Neural progenitor cell (in vitro differentiated cells): ENCODE results near the gene TSPOAP1. TPM values are rescaled to one million over a fixed set of nuclear protein-coding genes. Genes with fewer than 3 reads are reported as not detected.

ENCODE experiments used
- DNase-seq: peaks from one replicate; pipeline ENCODE4 v3.0.0-alpha.2; 2016; ENCODE audit warnings: low spot score
- H2AFZ ChIP-seq: fragments of 200-600 bp; sonication (generic); replicated peaks from 2 replicates; pipeline ENCODE4 v1.6.1; 2016; ENCODE audit warnings: antibody characterized with exemption
- H3F3A ChIP-seq: fragments of 200-600 bp; sonication (generic); 2 replicates; pipeline ENCODE4 v1.6.1; 2016; ENCODE audit warnings: antibody characterized with exemption, low read depth
- H3K27ac ChIP-seq: fragments of 200-600 bp; sonication (generic); 2 replicates; pipeline ENCODE4 v1.5.1; 2016; ENCODE audit warnings: mild to moderate bottlenecking
- H3K27me3 ChIP-seq: fragments of 200-600 bp; sonication (generic); 2 replicates; pipeline ENCODE4 v1.6.1; 2016; ENCODE audit warnings: mild to moderate bottlenecking, moderate library complexity
- H3K36me3 ChIP-seq: fragments of 200-600 bp; sonication (generic); 2 replicates; pipeline ENCODE4 v1.5.1; 2016
- H3K4me1 ChIP-seq: fragments of 200-600 bp; sonication (generic); 2 replicates; pipeline ENCODE4 v1.6.1; 2016; ENCODE audit warnings: mixed run types
- H3K4me2 ChIP-seq: fragments of 200-600 bp; sonication (generic); 2 replicates; pipeline ENCODE4 v1.6.1; 2016
- H3K4me3 ChIP-seq: fragments of 200-600 bp; sonication (generic); 2 replicates; pipeline ENCODE4 v1.5.1; 2016
- H3K79me2 ChIP-seq: fragments of 200-600 bp; sonication (generic); 2 replicates; pipeline ENCODE4 v1.6.1; 2016; ENCODE audit warnings: low read depth
- H3K9ac ChIP-seq: fragments of 200-600 bp; sonication (generic); 2 replicates; pipeline ENCODE4 v1.6.1; 2016
- H3K9me3 ChIP-seq: fragments of 200-600 bp; sonication (generic); 2 replicates; pipeline ENCODE4 v1.5.1; 2016; ENCODE audit warnings: low read depth
- H4K20me1 ChIP-seq: fragments of 200-600 bp; sonication (generic); 2 replicates; pipeline ENCODE4 v1.6.1; 2016; ENCODE audit warnings: low read depth
- H3K27ac Mint-ChIP-seq: 3 replicates; pipeline ENCODE4 v1.8.0; 2021; ENCODE audit warnings: mixed read lengths
- H3K27me3 Mint-ChIP-seq: 2 replicates; pipeline ENCODE4 v1.8.0; 2022; ENCODE audit warnings: low read depth, mild to moderate bottlenecking, inconsistent platforms, moderate library complexity, mixed read lengths; ENCODE audit not compliant: insufficient read depth
- H3K36me3 Mint-ChIP-seq: 3 replicates; pipeline ENCODE4 v1.8.0; 2021; ENCODE audit warnings: mixed read lengths
- H3K4me1 Mint-ChIP-seq: 3 replicates; pipeline ENCODE4 v1.8.0; 2021; ENCODE audit warnings: mixed read lengths
- H3K4me3 Mint-ChIP-seq: 3 replicates; pipeline ENCODE4 v1.8.0; 2021; ENCODE audit warnings: mild to moderate bottlenecking, moderate library complexity, mixed read lengths
- H3K9me3 Mint-ChIP-seq: 3 replicates; pipeline ENCODE4 v1.8.0; 2020; ENCODE audit warnings: mixed read lengths
- EZH2 ChIP-seq: fragments of 200-600 bp; sonication (generic); IDR thresholded peaks from 2 replicates; pipeline ENCODE4 v1.6.1; 2017; ENCODE audit warnings: antibody characterized with exemption, mild to moderate bottlenecking, moderate library complexity
- EZH2phosphoT487 ChIP-seq: fragments of 200-600 bp; sonication (generic); IDR thresholded peaks from 2 replicates; pipeline ENCODE4 v1.6.1; 2017; ENCODE audit warnings: antibody characterized with exemption
- total RNA-seq: library from RNA; depleted of rRNA; stranded (reverse); fragments of >200 nt; gene quantifications from 2 replicates; pipeline ENCODE4 v1.2.3, GENCODE V29; 2015; ENCODE audit warnings: low replicate concordance
- TF ChIP-seq, protein P1 (sequence below): fragments of 200-600 bp; sonication (generic); IDR thresholded peaks from 2 replicates; pipeline ENCODE4 v1.5.1; 2017; ENCODE audit warnings: antibody characterized with exemption, mild to moderate bottlenecking

TSPOAP1 gene
- total RNA-seq, 1 donor from 2014 or later = 13.8 TPM

DNA sequence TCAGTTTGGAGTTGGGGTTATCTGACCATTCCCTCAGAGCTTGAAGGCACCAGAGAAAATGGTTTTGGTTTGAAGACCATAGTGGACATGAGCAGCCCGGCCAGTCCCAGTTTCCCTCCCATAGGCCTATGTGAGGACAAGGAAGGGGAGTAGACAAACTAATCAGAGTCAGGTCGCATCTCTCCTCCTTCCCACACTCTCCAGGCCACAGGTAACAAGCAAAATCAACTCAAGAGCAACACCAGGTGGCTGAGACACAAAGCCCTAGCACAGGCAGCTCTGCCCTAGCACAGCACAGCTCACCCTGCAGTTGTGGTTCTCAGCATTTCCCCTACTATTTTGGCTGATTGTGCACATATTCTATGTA, 16.2 kb upstream of the TSPOAP1 start:
- Histone ChIP-seq H3K9ac (no peak overlapping the region), H3K79me2 (no peaks in the 10 kb centered on the region), H3K9me3 (no peaks in the 10 kb centered on the region), H3K4me3 (no peak overlapping the region), H3K27me3 (no peaks in the 10 kb centered on the region), H3K27ac (no peak overlapping the region), H3F3A (peaks cover 5% of the 10 kb centered on the region), H3K4me2 (no peak overlapping the region), H4K20me1 (no peaks in the 10 kb centered on the region), H3K36me3 (peaks cover 13% of the 10 kb centered on the region), H2AFZ (no peak overlapping the region), H3K4me1 (no peaks in the 10 kb centered on the region)
- Mint-ChIP-seq H3K4me1 (no peaks in the 10 kb centered on the region), H3K36me3 (peaks cover 16% of the 10 kb centered on the region), H3K27ac (no peak overlapping the region), H3K4me3 (no peak overlapping the region), H3K9me3 (no peaks in the 10 kb centered on the region), H3K27me3 (peaks cover 8% of the 10 kb centered on the region)
- TF ChIP-seq EZH2phosphoT487 (no peak), EZH2 (no peak)
- TF ChIP-seq, protein P1, sequence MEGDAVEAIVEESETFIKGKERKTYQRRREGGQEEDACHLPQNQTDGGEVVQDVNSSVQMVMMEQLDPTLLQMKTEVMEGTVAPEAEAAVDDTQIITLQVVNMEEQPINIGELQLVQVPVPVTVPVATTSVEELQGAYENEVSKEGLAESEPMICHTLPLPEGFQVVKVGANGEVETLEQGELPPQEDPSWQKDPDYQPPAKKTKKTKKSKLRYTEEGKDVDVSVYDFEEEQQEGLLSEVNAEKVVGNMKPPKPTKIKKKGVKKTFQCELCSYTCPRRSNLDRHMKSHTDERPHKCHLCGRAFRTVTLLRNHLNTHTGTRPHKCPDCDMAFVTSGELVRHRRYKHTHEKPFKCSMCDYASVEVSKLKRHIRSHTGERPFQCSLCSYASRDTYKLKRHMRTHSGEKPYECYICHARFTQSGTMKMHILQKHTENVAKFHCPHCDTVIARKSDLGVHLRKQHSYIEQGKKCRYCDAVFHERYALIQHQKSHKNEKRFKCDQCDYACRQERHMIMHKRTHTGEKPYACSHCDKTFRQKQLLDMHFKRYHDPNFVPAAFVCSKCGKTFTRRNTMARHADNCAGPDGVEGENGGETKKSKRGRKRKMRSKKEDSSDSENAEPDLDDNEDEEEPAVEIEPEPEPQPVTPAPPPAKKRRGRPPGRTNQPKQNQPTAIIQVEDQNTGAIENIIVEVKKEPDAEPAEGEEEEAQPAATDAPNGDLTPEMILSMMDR = no peak
- no peak for DNase-seq

DNA sequence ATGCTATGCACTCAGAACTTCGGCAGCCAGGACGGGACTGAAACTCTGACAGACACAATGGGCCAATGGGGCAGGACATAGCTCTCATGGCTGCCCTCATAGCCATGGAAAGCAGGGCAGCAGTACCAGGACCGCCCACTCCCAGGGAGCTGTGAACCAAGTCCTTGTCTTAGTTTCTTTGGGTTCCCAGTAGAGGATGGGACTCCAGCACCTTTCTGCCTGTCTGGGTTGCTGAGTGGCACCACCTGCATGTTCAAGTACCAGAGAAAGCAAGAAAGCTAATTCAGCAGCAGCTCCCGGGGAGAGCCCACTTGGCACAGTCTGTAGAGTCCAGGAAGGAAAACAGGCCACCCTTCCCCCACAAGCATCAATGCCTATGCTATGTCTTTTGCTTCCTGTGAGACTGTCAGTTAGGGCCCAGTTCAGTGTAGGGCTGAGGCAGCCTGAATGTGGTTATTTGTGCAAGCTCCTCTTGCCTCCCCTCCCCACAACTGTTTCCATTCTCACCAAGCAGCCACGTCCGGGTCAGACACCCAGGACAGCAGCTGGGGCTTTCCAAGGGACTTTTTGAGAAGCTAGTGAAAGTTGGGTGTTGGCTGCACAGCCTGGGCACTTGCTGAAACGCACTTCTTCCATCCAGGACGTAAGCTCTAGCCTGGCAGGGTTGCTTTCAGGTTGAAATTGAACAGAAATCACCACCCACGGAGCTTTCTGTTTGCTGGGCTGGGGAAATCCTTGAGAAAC, 15.6 kb upstream of the TSPOAP1 start:
- H2AFZ ChIP-seq = no peak overlapping the region
- DNase-seq = no peak
- no peak overlapping the region for H3K4me2 ChIP-seq
- H3K36me3 Mint-ChIP-seq = peaks cover 11% of the 10 kb centered on the region
- no peak overlapping the region for H3K4me3 Mint-ChIP-seq
- no peaks in the 10 kb centered on the region for H3K9me3 ChIP-seq
- H3F3A ChIP-seq = peaks cover 5% of the 10 kb centered on the region
- H3K79me2 ChIP-seq = no peaks in the 10 kb centered on the region
- peaks cover 8% of the 10 kb centered on the region for H3K36me3 ChIP-seq
- TF ChIP-seq, protein P1 = no peak
- TF ChIP-seq EZH2 = no peak
- no peak for TF ChIP-seq EZH2phosphoT487
- H3K27me3 ChIP-seq = no peaks in the 10 kb centered on the region
- H3K9ac ChIP-seq = no peak overlapping the region
- H3K4me1 ChIP-seq = peaks cover under 1% of the 10 kb centered on the region
- H3K4me3 ChIP-seq = no peak overlapping the region
- peaks cover 8% of the 10 kb centered on the region for H3K27me3 Mint-ChIP-seq
- H3K9me3 Mint-ChIP-seq = no peaks in the 10 kb centered on the region
- H3K27ac ChIP-seq = no peak overlapping the region
- no peak overlapping the region for H3K27ac Mint-ChIP-seq
- no peaks in the 10 kb centered on the region for H4K20me1 ChIP-seq
- peaks cover 3% of the 10 kb centered on the region for H3K4me1 Mint-ChIP-seq

DNA sequence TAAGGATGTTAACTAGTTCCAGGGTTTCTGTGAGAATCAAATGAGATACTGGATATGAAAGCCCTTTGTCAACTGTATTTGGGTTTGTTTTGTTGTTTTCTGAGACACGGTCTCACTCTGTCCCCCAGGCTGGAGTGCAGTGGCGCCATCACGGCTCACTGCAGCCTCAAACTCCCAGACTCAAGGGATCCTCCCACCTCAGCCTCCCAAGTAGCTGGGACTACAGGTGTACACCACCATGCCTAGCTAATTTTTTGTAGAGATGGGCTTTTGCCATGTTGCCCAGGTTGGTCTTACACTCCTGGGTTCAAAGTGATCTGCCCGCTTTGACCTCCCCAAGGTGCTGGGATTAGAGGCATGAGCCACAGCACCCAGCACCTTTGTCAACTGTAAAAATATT, 14.5 kb upstream of the TSPOAP1 start:
- Histone ChIP-seq H3K9ac (no peak overlapping the region), H3K36me3 (no peaks in the 10 kb centered on the region), H3K9me3 (no peaks in the 10 kb centered on the region)

More for the DNA sequence above, 14.5 kb upstream of the TSPOAP1 start:
- Histone ChIP-seq H3K79me2 (no peaks in the 10 kb centered on the region), H3K27me3 (no peaks in the 10 kb centered on the region), H3K27ac (no peak overlapping the region), H3K4me2 (no peak overlapping the region), H2AFZ (no peak overlapping the region), H3K4me1 (peaks cover 9% of the 10 kb centered on the region), H4K20me1 (no peaks in the 10 kb centered on the region), H3K4me3 (no peak overlapping the region), H3F3A (peaks cover 5% of the 10 kb centered on the region)
- H3K27me3 Mint-ChIP-seq = peaks cover 8% of the 10 kb centered on the region
- H3K36me3 Mint-ChIP-seq = peaks cover 7% of the 10 kb centered on the region
- TF ChIP-seq EZH2 = no peak
- no peak for TF ChIP-seq EZH2phosphoT487
- TF ChIP-seq, protein P1 = no peak
- no peak overlapping the region for H3K27ac Mint-ChIP-seq
- no peak for DNase-seq
- no peaks in the 10 kb centered on the region for H3K9me3 Mint-ChIP-seq
- H3K4me1 Mint-ChIP-seq = peaks cover 13% of the 10 kb centered on the region
- no peak overlapping the region for H3K4me3 Mint-ChIP-seq
